IMR-90 (cell line): ENCODE data around the gene FAM89A.

Source experiments
- CEBPB ChIP-seq: IDR thresholded peaks from 2 replicates; pipeline ENCODE4 v1.6.1; 2012; ENCODE audit warnings: low read depth, low read length, improper control_type of control experiment
- CTCF ChIP-seq: conservative IDR thresholded peaks from 2 replicates; pipeline ENCODE4 v1.5.1; 2012; ENCODE audit warnings: mild to moderate bottlenecking, low read depth, low read length, improper control_type of control experiment
- FOS ChIP-seq: fragments of 150-350 bp; IDR thresholded peaks from 2 replicates; pipeline ENCODE4 v1.6.1; 2016; ENCODE audit warnings: low read depth, low read length
- MAZ ChIP-seq: IDR thresholded peaks from 2 replicates; pipeline ENCODE4 v1.6.1; 2012; ENCODE audit warnings: low read depth, mild to moderate bottlenecking, low read length, improper control_type of control experiment, moderate library complexity, borderline replicate concordance
- NFE2L2 ChIP-seq: fragments of 150-350 bp; IDR thresholded peaks from 2 replicates; pipeline ENCODE4 v1.6.1; 2016; ENCODE audit warnings: low read depth, mild to moderate bottlenecking, low read length
- POLR2A ChIP-seq: IDR thresholded peaks from 2 replicates; pipeline ENCODE4 v1.6.1; 2012; ENCODE audit warnings: mild to moderate bottlenecking, low read depth, low read length
- RAD21 ChIP-seq: IDR thresholded peaks from 2 replicates; pipeline ENCODE4 v1.6.1; 2012; ENCODE audit warnings: low read length, improper control_type of control experiment
- RCOR1 ChIP-seq: IDR thresholded peaks from 2 replicates; pipeline ENCODE4 v1.6.1; 2012; ENCODE audit warnings: mild to moderate bottlenecking, low read length, improper control_type of control experiment; ENCODE audit not compliant: insufficient replicate concordance
- RFX5 ChIP-seq: IDR thresholded peaks from 2 replicates; pipeline ENCODE4 v1.8.0; 2012; ENCODE audit warnings: low read depth, mild to moderate bottlenecking, low read length, moderate library complexity
- SMC3 ChIP-seq: fragments of 150-350 bp; IDR thresholded peaks from 2 replicates; pipeline ENCODE4 v1.6.1; 2016; ENCODE audit warnings: low read depth, mild to moderate bottlenecking, antibody characterized with exemption, low read length, moderate library complexity
- USF2 ChIP-seq: fragments of 150-350 bp; IDR thresholded peaks from 2 replicates; pipeline ENCODE4 v1.6.1; 2017; ENCODE audit warnings: mild to moderate bottlenecking, antibody characterized with exemption, low read length, low read depth

DNA sequence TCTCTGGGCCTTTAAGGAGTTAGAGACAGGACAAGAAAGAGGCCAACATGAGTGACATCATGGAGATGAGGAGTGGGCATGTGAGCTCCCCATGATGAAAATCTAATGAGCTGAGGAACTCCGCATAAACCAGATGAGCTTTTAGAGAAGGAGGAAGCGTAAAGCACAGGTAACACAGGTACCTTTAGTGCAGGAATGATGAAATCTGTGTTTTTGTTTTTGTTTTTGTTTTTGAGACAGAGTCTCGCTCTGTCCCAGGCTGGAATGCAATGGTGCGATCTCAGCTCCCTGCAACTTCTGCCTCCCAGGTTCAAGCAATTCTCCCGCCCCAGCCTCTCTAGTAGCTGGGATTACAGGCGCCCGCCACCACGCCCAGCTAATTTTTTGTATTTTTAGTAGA is 12.7 kb upstream of the FAM89A start:
- no peak for TF ChIP-seq CTCF
- no peak for TF ChIP-seq NFE2L2
- no peak for TF ChIP-seq POLR2A
- no peak for TF ChIP-seq USF2
- no peak for TF ChIP-seq RCOR1
- TF ChIP-seq MAZ, result no peak
- no peak for TF ChIP-seq SMC3
- TF ChIP-seq CEBPB, result no peak
- TF ChIP-seq RAD21, result no peak
- TF ChIP-seq FOS, result no peak
- no peak for TF ChIP-seq RFX5
